ENCODE measurements around the gene ANO9.
"Not testable (repeated sequence)": the region's sequence is repeated elsewhere in the genome, so short reads cannot be mapped to it uniquely, and the experiment has no call there.

Gene ANO9

GRCh38 chr11:417652-418342, 24.0 kb downstream of the ANO9 start:
- in situ Hi-C loops (cut with MboI; ENCODE audit: low sequenced_read_pairs) = no loop called here

- in situ Hi-C loops (cut with MboI; ENCODE audit: low sequenced_read_pairs) = no loop called here
Observed at GRCh38 chr11:416757-417621, 24.8 kb downstream of the ANO9 start.

GRCh38 chr11:416051-416756, 25.6 kb downstream of the ANO9 start:
- in situ Hi-C loops (cut with MboI; ENCODE audit: low sequenced_read_pairs) = no loop called here

GRCh38 chr11:415640-416041, 26.2 kb downstream of the ANO9 start:
- in situ Hi-C loops (cut with MboI; ENCODE audit: low sequenced_read_pairs) = no loop called here

GRCh38 chr11:414318-414857, 27.4 kb downstream of the ANO9 start:
- in situ Hi-C loops (cut with MboI; ENCODE audit: low sequenced_read_pairs) = no loop called here

GRCh38 chr11:413120-414081, 28.4 kb downstream of the ANO9 start:
- in situ Hi-C loops (cut with MboI; ENCODE audit: low sequenced_read_pairs) = no loop called here

GRCh38 chr11:412641-413119, 29.1 kb downstream of the ANO9 start:
- in situ Hi-C loops (cut with MboI; ENCODE audit: low sequenced_read_pairs) = no loop called here

GRCh38 chr11:411520-411919, 30.3 kb downstream of the ANO9 start:
- in situ Hi-C loops (cut with MboI; ENCODE audit: low sequenced_read_pairs) = not testable (repeated sequence)

- in situ Hi-C loops (cut with MboI; ENCODE audit: low sequenced_read_pairs) = not testable (repeated sequence)
Observed at GRCh38 chr11:410711-411110, 31.1 kb downstream of the ANO9 start.

GRCh38 chr11:409600-410483, 32.0 kb downstream of the ANO9 start:
- in situ Hi-C loops (cut with MboI; ENCODE audit: low sequenced_read_pairs) = no loop called here

GRCh38 chr11:409008-409599, 32.7 kb downstream of the ANO9 start:
- in situ Hi-C loops (cut with MboI; ENCODE audit: low sequenced_read_pairs) = no loop called here

- in situ Hi-C loops (cut with MboI; ENCODE audit: low sequenced_read_pairs) = no loop called here
Observed at GRCh38 chr11:408154-409007, 33.4 kb downstream of the ANO9 start.

GRCh38 chr11:407651-408123, 34.1 kb downstream of the ANO9 start:
- in situ Hi-C loops (cut with MboI; ENCODE audit: low sequenced_read_pairs) = no loop called here

GRCh38 chr11:406796-407650, 34.8 kb downstream of the ANO9 start:
- in situ Hi-C loops (cut with MboI; ENCODE audit: low sequenced_read_pairs) = no loop called here

- in situ Hi-C loops (cut with MboI; ENCODE audit: low sequenced_read_pairs) = no loop called here
Observed at GRCh38 chr11:405954-406795, 35.6 kb downstream of the ANO9 start.

All from HL-60/S4 treated with retinoic acid at 250 ng/mL for 4 days and 3 days (cell line).